ENCODE results near the gene C20orf204. TPM values are rescaled to one million over a fixed set of nuclear protein-coding genes. Genes with fewer than 3 reads are reported as not detected.

C20orf204 gene
- under 1 TPM; 0.38 to 0.67 TPM for polyA plus RNA-seq

GRCh38 chr20:64035933-64036345 lies at the start of gene C20orf204:
Gene C20orf204 (plus strand): TSS chr20:64036182. CDS start chr20:64036324, 142 bp downstream.
- H3K9me3 ChIP-seq (ENCODE audit: control insufficient read depth in 2 of 2, insufficient read depth in 1 of 2, low read depth in 1 of 2, low read length in 1 of 2): no peaks in the 10 kb centered on the region

GRCh38 chr20:64000906-64001305 lies 35.1 kb upstream of the C20orf204 start:
- 91 to 95% methylated on average over 12 of the region's 12 CpGs for WGBS, 2 donors
- Histone ChIP-seq H3K9me3 (ENCODE audit: control insufficient read depth in 2 of 2, insufficient read depth in 1 of 2, low read depth in 1 of 2, low read length in 1 of 2) (no peaks in the 10 kb centered on the region), H3K27ac (ENCODE audit: low read depth in 2 of 2, low read length in 1 of 2) (no peak overlapping the region), H3K27me3 (ENCODE audit: control insufficient read depth in 1 of 2, insufficient read depth in 2 of 2, low read length in 2 of 2) (no peaks in the 10 kb centered on the region), H3K4me1 (ENCODE audit: control insufficient read depth in 2 of 2, insufficient read depth in 2 of 2, low read length in 1 of 2) (peaks cover 0 to 8% of the 10 kb centered on the region in 2 donors), H3K36me3 (ENCODE audit: control insufficient read depth in 2 of 2, insufficient read depth in 2 of 2, low read length in 1 of 2) (peaks cover 17 to 32% of the 10 kb centered on the region in 2 donors), H3K4me3 (ENCODE audit: low read depth in 1 of 2, low read length in 2 of 2) (no peak overlapping the region)

More at GRCh38 chr20:64035933-64036345, at the start of gene C20orf204:
- H3K36me3 ChIP-seq (ENCODE audit: control insufficient read depth in 2 of 2, insufficient read depth in 2 of 2, low read length in 1 of 2): peaks cover 0 to 26% of the 10 kb centered on the region in 2 donors
- no peaks in the 10 kb centered on the region for H3K27me3 ChIP-seq (ENCODE audit: control insufficient read depth in 1 of 2, insufficient read depth in 2 of 2, low read length in 2 of 2)
- WGBS, 2 donors: 82 to 87% methylated on average over 10 of the region's 10 CpGs
- peaks cover 3% of the 10 kb centered on the region in 2 donors for H3K4me1 ChIP-seq (ENCODE audit: control insufficient read depth in 2 of 2, insufficient read depth in 2 of 2, low read length in 1 of 2)
- H3K27ac ChIP-seq (ENCODE audit: low read depth in 2 of 2, low read length in 1 of 2): peak within 1 kb of the TSS in 1 of 2 donors; percentile 36
- no peak within 1 kb of the TSS for H3K4me3 ChIP-seq (ENCODE audit: low read depth in 1 of 2, low read length in 2 of 2)

GRCh38 chr20:64001607-64002011 lies 34.4 kb upstream of the C20orf204 start:
- Histone ChIP-seq H3K27me3 (ENCODE audit: control insufficient read depth in 1 of 2, insufficient read depth in 2 of 2, low read length in 2 of 2) (no peaks in the 10 kb centered on the region), H3K4me3 (ENCODE audit: low read depth in 1 of 2, low read length in 2 of 2) (no peak overlapping the region), H3K9me3 (ENCODE audit: control insufficient read depth in 2 of 2, insufficient read depth in 1 of 2, low read depth in 1 of 2, low read length in 1 of 2) (no peaks in the 10 kb centered on the region), H3K4me1 (ENCODE audit: control insufficient read depth in 2 of 2, insufficient read depth in 2 of 2, low read length in 1 of 2) (peaks cover 0 to 8% of the 10 kb centered on the region in 2 donors), H3K36me3 (ENCODE audit: control insufficient read depth in 2 of 2, insufficient read depth in 2 of 2, low read length in 1 of 2) (peaks cover 17 to 32% of the 10 kb centered on the region in 2 donors), H3K27ac (ENCODE audit: low read depth in 2 of 2, low read length in 1 of 2) (no peak overlapping the region)
- 68 to 69% methylated on average over 11 of the region's 11 CpGs for WGBS, 2 donors

GRCh38 chr20:64003960-64004725 lies 31.8 kb upstream of the C20orf204 start:
- Histone ChIP-seq H3K27me3 (ENCODE audit: control insufficient read depth in 1 of 2, insufficient read depth in 2 of 2, low read length in 2 of 2) (no peaks in the 10 kb centered on the region), H3K27ac (ENCODE audit: low read depth in 2 of 2, low read length in 1 of 2) (peak overlapping the region; percentile 79 to 82), H3K4me3 (ENCODE audit: low read depth in 1 of 2, low read length in 2 of 2) (no peak overlapping the region), H3K36me3 (ENCODE audit: control insufficient read depth in 2 of 2, insufficient read depth in 2 of 2, low read length in 1 of 2) (peaks cover 15 to 29% of the 10 kb centered on the region in 2 donors), H3K9me3 (ENCODE audit: control insufficient read depth in 2 of 2, insufficient read depth in 1 of 2, low read depth in 1 of 2, low read length in 1 of 2) (no peaks in the 10 kb centered on the region), H3K4me1 (ENCODE audit: control insufficient read depth in 2 of 2, insufficient read depth in 2 of 2, low read length in 1 of 2) (peaks cover 0 to 8% of the 10 kb centered on the region in 2 donors)
- 40 to 57% methylated on average over 7 of the region's 7 CpGs for WGBS, 2 donors

- Histone ChIP-seq H3K4me1 (ENCODE audit: control insufficient read depth in 2 of 2, insufficient read depth in 2 of 2, low read length in 1 of 2) (peaks cover 0 to 8% of the 10 kb centered on the region in 2 donors), H3K9me3 (ENCODE audit: control insufficient read depth in 2 of 2, insufficient read depth in 1 of 2, low read depth in 1 of 2, low read length in 1 of 2) (no peaks in the 10 kb centered on the region), H3K27ac (ENCODE audit: low read depth in 2 of 2, low read length in 1 of 2) (no peak overlapping the region), H3K27me3 (ENCODE audit: control insufficient read depth in 1 of 2, insufficient read depth in 2 of 2, low read length in 2 of 2) (no peaks in the 10 kb centered on the region), H3K36me3 (ENCODE audit: control insufficient read depth in 2 of 2, insufficient read depth in 2 of 2, low read length in 1 of 2) (peaks cover 17 to 25% of the 10 kb centered on the region in 2 donors), H3K4me3 (ENCODE audit: low read depth in 1 of 2, low read length in 2 of 2) (no peak overlapping the region)
- WGBS, 2 donors: 84% methylated on average over 6 of the region's 6 CpGs
These were observed 30.6 kb upstream of the C20orf204 start for GRCh38 chr20:64005394-64005793.

- Histone ChIP-seq H3K4me3 (ENCODE audit: low read depth in 1 of 2, low read length in 2 of 2) (no peak overlapping the region), H3K27me3 (ENCODE audit: control insufficient read depth in 1 of 2, insufficient read depth in 2 of 2, low read length in 2 of 2) (no peaks in the 10 kb centered on the region), H3K9me3 (ENCODE audit: control insufficient read depth in 2 of 2, insufficient read depth in 1 of 2, low read depth in 1 of 2, low read length in 1 of 2) (no peaks in the 10 kb centered on the region), H3K27ac (ENCODE audit: low read depth in 2 of 2, low read length in 1 of 2) (no peak overlapping the region), H3K4me1 (ENCODE audit: control insufficient read depth in 2 of 2, insufficient read depth in 2 of 2, low read length in 1 of 2) (peaks cover 0 to 11% of the 10 kb centered on the region in 2 donors), H3K36me3 (ENCODE audit: control insufficient read depth in 2 of 2, insufficient read depth in 2 of 2, low read length in 1 of 2) (peaks cover 16 to 24% of the 10 kb centered on the region in 2 donors)
- 75 to 84% methylated on average over 10 of the region's 10 CpGs for WGBS, 2 donors
These were observed 29.5 kb upstream of the C20orf204 start for GRCh38 chr20:64006490-64006889.

GRCh38 chr20:64006902-64007301 lies 29.1 kb upstream of the C20orf204 start:
- Histone ChIP-seq H3K4me3 (ENCODE audit: low read depth in 1 of 2, low read length in 2 of 2) (no peak overlapping the region), H3K27ac (ENCODE audit: low read depth in 2 of 2, low read length in 1 of 2) (no peak overlapping the region), H3K36me3 (ENCODE audit: control insufficient read depth in 2 of 2, insufficient read depth in 2 of 2, low read length in 1 of 2) (peaks cover 14 to 22% of the 10 kb centered on the region in 2 donors), H3K9me3 (ENCODE audit: control insufficient read depth in 2 of 2, insufficient read depth in 1 of 2, low read depth in 1 of 2, low read length in 1 of 2) (no peaks in the 10 kb centered on the region), H3K27me3 (ENCODE audit: control insufficient read depth in 1 of 2, insufficient read depth in 2 of 2, low read length in 2 of 2) (no peaks in the 10 kb centered on the region), H3K4me1 (ENCODE audit: control insufficient read depth in 2 of 2, insufficient read depth in 2 of 2, low read length in 1 of 2) (peaks cover 0 to 11% of the 10 kb centered on the region in 2 donors)
- WGBS, 2 donors: 92 to 95% methylated on average over 3 of the region's 3 CpGs

- Histone ChIP-seq H3K4me3 (ENCODE audit: low read depth in 1 of 2, low read length in 2 of 2) (no peak overlapping the region), H3K36me3 (ENCODE audit: control insufficient read depth in 2 of 2, insufficient read depth in 2 of 2, low read length in 1 of 2) (peaks cover 12 to 16% of the 10 kb centered on the region in 2 donors), H3K27ac (ENCODE audit: low read depth in 2 of 2, low read length in 1 of 2) (no peak overlapping the region), H3K9me3 (ENCODE audit: control insufficient read depth in 2 of 2, insufficient read depth in 1 of 2, low read depth in 1 of 2, low read length in 1 of 2) (no peaks in the 10 kb centered on the region), H3K27me3 (ENCODE audit: control insufficient read depth in 1 of 2, insufficient read depth in 2 of 2, low read length in 2 of 2) (no peaks in the 10 kb centered on the region), H3K4me1 (ENCODE audit: control insufficient read depth in 2 of 2, insufficient read depth in 2 of 2, low read length in 1 of 2) (peaks cover 0 to 5% of the 10 kb centered on the region in 2 donors)
- WGBS, 2 donors: 88 to 91% methylated on average over 13 of the region's 13 CpGs
These were observed 26.1 kb upstream of the C20orf204 start for GRCh38 chr20:64009811-64010387.

- no peaks in the 10 kb centered on the region for H3K9me3 ChIP-seq (ENCODE audit: control insufficient read depth in 2 of 2, insufficient read depth in 1 of 2, low read depth in 1 of 2, low read length in 1 of 2)
- peaks cover 2 to 4% of the 10 kb centered on the region in 2 donors for H3K4me1 ChIP-seq (ENCODE audit: control insufficient read depth in 2 of 2, insufficient read depth in 2 of 2, low read length in 1 of 2)
- H3K4me3 ChIP-seq (ENCODE audit: low read depth in 1 of 2, low read length in 2 of 2): no peak overlapping the region
- peaks cover 12 to 21% of the 10 kb centered on the region in 2 donors for H3K36me3 ChIP-seq (ENCODE audit: control insufficient read depth in 2 of 2, insufficient read depth in 2 of 2, low read length in 1 of 2)
- H3K27ac ChIP-seq (ENCODE audit: low read depth in 2 of 2, low read length in 1 of 2): no peak overlapping the region
- H3K27me3 ChIP-seq (ENCODE audit: control insufficient read depth in 1 of 2, insufficient read depth in 2 of 2, low read length in 2 of 2): no peaks in the 10 kb centered on the region
- 74 to 83% methylated on average over 8 of the region's 8 CpGs for WGBS, 2 donors
These were observed 25.2 kb upstream of the C20orf204 start for GRCh38 chr20:64010711-64011237.
